Right lobe of liver (tissue), 4 donors: ENCODE measurements around the gene PNP.

Experiments
- CTCF ChIP-seq, 4 donors: fragments of 200-600 bp in 3 of 4; fragments of 450-650 bp in 1 of 4; IDR thresholded peaks; one replicate each; pipeline versions ENCODE4 v1.5.1 to v1.8.0; 2016 to 2022; ENCODE audit warnings: antibody characterized with exemption in 4 of 4, mild to moderate bottlenecking in 2 of 4
- POLR2A ChIP-seq: fragments of 450-650 bp; IDR thresholded peaks from one replicate; pipeline ENCODE4 v1.6.1; 2017; ENCODE audit warnings: antibody characterized with exemption, mild to moderate bottlenecking
- donor health status: DM: no; HTN: no; CAD: no.
- donor health status: DM: no; HTN: no; CAD: no.
- donor health status: DM: no; HTN: yes; CAD: no.

DNA sequence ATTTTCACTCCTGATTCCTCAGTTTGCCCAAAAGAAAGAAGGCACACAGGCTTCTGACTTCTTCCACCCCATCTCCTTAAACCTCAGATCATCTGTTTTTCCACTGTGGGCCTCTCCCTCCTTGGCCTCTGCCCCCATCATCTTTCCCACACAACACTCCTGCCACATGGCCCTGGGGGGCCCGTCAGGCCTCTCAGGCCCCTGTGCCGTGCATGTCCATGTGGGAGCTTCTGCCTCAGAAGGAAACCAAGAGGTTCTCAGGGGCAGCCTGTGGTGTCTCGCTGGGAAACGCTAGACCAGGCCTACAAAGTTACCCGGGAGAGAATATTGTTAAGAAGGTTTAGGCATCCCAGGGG lies 41.2 kb upstream of the PNP start:
- no peak for TF ChIP-seq CTCF (IDR thresholded peaks at IDR 0.05)
- TF ChIP-seq POLR2A = no peak
